Inflammatory macrophage treated with lipopolysaccharide for 4 hours (primary cell): ENCODE data around the gene GSTM1.
A peak's percentile ranks its signal among the peaks of the same experiment; 100 is the strongest.
"Not testable (repeated sequence)": the region's sequence is repeated elsewhere in the genome, so short reads cannot be mapped to it uniquely, and the experiment has no call there.

Experiments
- DNase-seq: peaks from one replicate; pipeline ENCODE4 v3.0.0-alpha.2; 2020

GSTM1 gene

DNA sequence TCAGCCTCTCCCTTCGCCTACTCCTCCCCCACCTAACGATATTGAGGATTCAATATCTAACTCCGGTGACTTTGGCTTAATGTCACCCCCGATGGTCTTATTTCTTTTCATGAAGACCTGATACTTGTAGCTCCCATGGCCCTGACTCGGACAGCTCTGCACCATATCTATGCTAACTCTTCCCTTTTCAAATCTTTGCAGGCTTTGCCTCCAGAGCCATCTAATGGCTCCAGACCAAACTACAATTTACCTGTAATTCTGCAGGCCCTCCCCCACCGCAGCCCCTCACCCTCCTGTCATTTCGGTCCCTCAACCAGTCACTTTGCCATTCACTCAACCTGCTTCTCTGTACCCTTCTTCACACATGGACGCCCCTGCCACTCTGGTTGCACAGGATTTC lies 16.6 kb downstream of the GSTM1 start:
- DNase-seq = no peak

DNA sequence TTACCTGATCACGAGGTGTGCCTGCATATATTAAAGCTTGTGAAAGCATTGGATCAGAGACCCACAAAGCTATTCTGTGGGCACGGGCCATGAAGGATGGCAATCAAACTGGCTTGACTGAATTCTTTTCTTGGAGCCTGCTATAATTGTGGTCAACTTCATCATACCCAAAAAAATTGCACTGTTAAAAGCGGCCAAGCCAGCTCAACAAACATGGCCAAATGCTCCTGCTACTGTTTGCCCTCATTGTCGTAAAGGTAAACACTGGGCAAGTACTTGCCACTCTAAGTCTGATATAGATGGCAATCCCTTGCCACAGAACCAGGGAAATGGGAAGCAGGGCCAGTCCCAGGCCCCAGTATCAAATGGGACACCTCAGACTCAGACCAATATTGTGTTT lies 17.8 kb downstream of the GSTM1 start:
- DNase-seq = no peak

DNA sequence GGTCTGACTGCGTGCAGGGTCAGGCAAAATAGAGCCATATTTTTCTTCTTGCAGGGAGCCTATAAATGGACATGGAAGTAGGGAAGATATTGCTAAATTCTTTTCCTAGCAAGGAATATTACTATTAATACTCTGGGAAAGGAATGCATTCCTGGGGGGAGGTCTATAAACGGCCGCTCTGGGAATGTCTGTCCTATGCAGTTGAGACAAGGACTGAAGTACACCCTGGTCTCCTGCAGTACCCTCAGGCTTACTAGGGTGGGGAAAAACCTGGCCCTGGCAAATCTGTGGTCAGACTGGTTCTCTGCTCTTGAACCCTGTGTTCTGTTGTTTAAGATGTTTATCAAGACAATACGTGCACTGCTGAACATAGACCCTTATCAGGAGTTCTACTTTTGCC lies 21.3 kb downstream of the GSTM1 start:
- not testable (repeated sequence) for DNase-seq

DNA sequence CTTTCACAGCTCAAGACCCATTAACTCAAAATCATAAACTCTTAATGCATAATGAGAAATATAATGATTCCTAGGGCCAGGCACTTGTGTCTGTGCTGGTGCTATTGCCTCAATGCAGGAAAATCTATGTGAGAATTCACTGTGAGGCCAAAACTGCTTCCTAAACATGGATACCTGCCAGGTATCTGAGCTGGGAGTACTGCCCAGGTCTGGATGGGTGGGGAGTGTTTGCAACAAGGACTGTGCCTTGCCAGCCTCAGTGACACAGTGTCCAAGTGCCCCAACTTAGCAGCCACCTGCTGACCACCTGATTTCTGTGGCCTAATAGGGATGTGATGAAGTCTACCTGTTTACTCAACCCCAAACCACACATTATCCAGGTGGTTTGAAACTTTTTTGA lies 22.2 kb downstream of the GSTM1 start:
- DNase-seq = not testable (repeated sequence)

DNA sequence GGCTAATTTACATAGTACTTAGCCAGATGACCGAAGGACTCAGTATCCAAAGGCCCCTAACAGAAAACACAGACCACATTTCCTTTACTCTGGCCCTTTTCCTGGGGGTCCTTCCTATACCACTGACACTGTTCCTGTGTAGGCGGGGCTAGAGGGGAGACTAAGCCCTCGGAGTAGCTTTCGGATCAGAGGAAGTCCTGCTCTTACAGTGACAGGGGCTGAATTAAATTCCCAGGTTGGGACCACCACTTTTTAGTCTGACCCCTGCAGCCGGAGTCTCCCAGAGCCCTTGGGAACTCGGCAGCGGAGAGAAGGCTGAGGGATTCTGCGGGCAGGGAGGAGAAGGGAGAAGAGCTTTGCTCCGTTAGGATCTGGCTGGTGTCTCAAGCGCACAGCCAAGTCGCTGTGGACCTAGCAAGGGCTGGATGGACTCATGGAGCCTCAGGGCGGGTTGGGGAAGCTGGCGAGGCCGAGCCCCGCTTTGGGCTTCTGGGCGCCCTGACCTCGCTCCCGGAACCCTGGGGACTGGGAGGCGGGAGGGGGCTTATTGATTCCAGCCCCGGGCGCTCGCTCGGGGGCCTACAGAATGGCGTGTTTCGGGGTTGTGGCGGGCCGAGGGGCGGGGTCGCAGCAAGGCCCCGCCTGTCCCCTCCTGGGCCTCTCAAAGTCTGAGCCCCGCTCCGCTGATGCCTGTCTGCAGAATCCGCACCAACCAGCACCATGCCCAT lies 24.1 kb downstream of the GSTM1 start, which contains the start of gene GSTM5:
TSS of gene GSTM5 (plus strand) at position 659 of the 728 bp plus-strand sequence. CDS start at position 721, 62 bp downstream.
- not testable (repeated sequence) for DNase-seq

DNA sequence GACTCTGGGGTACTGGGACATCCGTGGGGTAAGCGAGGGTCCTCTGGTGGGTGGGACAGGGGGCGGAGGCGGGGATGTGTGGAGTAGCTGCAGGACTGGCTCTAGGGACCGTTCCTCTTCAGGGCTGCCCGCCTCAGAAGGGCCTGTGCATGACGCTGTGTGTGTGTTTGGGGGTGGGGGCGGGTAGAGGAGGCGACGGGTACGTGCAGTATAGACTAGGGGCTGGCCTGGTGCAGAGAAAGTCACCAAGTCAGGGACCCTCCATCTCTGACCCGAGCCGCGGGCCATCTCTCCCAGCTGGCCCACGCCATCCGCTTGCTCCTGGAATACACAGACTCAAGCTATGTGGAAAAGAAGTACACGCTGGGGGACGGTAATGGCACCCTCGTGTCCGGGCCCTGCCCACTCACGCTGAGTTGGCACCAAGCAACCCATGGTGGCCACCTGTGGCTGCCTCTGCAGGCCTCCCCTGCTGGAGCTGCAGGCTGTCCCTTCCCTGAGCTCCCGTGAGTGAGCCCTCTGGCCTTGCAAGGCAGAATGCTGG lies 24.8 kb downstream of the GSTM1 start:
- no peak for DNase-seq

DNA sequence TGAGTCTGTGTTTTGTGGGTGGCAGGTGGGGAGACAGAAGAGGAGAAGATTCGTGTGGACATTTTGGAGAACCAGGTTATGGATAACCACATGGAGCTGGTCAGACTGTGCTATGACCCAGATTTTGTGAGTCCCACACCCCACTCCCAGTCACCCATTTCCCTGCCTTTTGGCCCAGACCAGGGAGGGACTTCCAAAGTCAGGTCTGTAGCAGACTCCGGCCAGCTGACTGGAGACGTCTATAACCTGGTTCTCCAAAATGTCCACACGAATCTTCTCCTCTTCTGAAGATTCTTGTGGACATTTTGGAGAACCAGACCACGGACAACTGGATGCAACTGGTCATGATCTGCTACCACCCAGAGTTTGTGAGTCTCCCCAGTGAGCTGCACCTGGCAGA lies 26.0 kb downstream of the GSTM1 start:
- DNase-seq = no peak

DNA sequence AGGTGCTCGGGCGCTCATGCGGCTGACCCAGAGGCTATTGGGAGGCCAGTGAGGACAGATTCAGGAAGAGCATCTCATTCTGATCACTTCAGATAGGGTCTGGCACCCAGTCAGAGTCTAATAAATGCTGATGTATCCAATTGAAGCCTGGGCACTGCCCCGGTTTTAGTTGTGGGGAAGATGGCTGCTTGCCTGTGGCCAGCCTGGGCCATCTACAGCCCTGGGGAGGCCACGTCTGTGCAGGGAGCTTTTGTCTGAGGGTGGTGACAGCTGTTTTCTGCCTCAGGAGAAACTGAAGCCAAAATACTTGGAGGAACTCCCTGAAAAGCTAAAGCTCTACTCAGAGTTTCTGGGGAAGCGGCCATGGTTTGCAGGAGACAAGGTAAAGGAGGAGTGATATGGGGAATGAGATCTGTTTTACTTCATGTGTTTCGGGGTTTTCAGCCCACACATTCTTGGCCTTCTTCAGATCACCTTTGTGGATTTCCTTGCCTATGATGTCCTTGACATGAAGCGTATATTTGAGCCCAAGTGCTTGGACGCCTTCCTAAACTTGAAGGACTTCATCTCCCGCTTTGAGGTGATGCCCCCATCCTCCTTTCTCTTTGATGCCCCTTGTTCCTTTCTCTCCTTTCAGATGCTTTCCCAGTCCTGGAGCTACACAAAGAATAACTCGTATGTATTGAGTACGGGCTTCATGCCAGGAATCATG lies 27.2 kb downstream of the GSTM1 start:
- DNase-seq = no peak

DNA sequence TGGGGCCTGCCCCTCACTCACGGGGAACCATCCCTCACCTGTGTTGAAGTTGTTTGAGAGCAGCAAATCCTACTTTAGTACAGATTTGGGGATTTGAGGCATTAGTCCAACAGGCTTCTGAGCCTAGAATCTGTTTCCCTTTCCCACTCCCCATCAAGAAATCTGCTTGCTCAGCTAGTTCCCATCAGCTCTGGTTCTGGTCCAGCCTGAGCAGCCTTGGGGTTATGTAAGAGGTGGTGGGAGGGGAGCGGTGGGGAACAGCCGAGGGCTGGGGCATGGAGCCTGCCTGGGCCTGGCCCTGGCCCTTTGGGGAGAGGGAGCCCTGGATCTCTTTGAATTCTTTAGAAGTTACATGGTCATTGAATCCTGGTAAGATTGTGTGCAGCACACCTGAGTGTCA lies 28.5 kb downstream of the GSTM1 start:
- no peak for DNase-seq

DNA sequence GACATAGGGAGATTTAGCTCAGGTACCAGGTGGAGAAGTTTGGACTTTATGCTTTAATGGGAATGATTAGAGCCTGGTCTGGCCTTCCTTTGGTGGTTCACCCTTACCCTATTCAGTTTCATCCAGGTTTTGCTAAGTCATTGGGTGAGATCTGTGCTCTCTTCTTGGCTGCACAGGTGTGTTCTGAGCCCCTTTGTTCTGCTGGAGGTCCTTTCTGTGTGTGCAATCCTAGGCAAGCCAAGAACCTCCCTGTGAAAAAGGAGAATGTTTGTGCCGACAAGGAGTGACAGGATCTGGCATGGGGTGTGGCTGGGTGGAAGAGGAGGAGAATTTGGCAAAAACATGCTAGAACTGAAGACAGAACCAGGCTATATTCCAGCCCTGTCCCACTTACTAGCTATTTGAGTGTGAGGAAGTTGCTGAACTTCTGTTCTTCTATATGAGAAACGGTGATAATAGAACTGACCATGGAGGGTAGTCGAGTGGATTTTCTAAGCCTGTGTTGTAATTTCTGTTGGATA lies 29.0 kb downstream of the GSTM1 start:
- DNase-seq = no peak

DNA sequence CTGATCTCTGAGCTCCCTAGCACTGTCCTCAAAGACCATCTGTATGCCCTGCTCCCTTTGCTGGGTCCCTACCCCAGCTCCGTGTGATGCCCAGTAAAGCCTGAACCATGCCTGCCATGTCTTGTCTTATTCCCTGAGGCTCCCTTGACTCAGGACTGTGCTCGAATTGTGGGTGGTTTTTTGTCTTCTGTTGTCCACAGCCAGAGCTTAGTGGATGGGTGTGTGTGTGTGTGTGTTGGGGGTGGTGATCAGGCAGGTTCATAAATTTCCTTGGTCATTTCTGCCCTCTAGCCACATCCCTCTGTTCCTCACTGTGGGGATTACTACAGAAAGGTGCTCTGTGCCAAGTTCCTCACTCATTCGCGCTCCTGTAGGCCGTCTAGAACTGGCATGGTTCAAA lies 30.1 kb downstream of the GSTM1 start:
- no peak for DNase-seq

DNA sequence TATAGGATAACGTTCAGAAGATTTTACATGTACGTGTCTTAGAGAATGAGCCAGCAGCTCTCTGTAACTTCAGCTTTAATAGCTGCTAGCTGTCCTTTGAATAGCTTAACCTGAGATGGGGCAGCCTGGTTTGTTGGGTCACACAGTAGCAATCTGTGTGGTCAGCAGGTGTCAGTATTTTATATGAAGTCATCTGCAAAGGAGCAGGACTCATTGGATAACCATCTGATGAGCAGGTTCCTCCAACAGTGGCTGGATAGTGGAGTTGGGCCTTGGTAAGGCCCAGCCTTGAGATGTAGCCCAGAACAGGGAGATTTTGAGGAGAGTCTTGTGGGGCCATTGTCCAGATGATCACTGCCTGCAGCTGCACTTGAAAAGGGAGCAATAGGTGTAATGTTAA lies 30.9 kb downstream of the GSTM1 start:
- no peak for DNase-seq

DNA sequence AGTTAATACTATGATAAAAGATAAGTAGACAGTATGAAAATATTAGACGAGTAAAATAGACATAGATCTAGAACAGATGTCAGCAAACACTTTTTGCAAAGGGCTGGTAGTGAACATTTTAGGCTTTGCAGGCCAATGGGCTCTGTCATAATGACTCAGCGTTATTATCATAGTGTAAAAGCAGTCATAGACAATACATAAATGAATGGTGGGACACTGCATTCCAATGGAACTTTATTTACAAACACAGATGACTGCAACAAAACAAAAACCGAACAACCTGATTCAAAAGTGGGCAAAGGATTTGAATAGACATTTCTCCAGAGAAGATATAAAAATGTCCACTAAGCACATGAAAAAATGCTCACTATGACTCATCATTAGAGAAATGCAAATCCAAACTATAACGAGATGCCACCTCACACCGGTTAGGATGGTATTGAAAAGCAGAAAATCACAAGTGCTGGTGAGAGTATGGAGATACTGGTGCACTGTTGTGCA lies 31.8 kb downstream of the GSTM1 start:
- peak; percentile 8 for DNase-seq

DNA sequence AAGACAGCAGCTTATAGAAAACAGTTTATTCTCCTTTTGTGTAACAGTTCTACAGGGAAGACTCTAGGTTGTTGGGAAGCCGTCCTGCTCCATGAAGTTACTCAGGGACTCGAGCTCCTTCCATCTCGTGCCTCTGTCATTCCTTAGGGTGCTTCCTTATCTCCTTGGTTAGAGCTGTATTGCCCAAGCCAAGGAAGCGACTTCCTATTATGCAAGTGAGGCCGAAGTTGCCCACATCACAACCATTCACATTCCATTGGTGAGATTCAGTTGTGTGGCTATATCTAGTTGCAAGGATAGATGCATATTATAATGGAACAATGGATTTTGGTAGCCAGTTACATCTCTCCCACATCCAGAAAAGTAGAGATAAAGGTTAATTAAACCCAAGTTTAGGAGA lies 33.4 kb downstream of the GSTM1 start:
- DNase-seq = peak; percentile 20

DNA sequence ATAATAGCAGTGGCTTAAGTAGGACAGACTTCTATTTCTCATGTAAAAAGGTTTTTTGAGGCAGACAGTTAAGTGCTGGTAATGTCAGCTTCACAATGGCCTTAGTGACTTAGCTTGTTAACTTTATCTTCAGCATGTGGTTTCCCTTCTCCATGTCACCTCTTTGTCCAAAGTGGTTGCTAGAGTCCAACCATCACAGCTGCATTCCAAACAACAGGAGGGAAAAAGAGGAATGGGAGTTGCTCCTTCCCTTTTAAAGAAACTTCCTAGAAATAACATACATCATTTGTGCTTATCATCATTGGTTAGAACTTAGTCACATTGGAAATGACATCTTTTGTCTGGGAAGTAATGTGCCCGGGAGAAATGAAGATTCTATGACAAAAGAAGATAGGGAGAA lies 34.4 kb downstream of the GSTM1 start:
- no peak for DNase-seq

DNA sequence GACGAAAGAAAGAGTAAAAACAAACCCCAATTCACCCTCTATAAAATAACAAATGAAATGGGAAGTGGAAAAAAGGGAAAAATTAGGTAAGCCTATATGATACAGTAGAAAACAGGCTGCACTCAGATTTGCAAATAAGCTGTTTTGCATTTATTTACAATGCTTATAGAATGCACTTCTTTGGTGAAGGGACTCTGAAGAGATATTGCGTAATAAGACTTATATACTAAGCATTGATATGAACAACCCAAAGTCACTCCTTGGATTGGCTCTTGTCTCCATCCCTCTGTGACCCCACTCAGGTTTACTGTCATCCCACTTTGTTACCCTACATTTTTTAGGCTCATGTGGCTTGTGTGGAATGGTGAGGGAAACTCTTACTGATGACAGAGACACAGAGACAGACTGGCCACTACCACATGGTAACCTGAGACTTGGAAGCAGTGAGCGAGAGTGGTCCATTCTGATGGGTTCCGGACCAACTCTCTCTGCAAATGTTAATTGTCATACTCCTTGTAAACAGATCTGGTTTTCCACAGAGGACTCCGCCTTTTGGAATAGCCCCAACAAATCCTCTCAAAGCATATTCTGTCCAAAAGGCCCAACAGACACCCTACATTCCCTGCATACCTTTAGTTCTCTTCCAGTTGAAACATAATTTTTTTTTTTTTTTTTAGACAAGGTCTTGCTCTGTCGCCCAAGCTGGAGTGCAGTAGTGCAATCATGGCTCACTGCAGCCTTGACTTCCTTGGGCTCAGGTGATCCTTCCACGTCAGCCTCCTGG lies 35.5 kb downstream of the GSTM1 start:
- no peak for DNase-seq

DNA sequence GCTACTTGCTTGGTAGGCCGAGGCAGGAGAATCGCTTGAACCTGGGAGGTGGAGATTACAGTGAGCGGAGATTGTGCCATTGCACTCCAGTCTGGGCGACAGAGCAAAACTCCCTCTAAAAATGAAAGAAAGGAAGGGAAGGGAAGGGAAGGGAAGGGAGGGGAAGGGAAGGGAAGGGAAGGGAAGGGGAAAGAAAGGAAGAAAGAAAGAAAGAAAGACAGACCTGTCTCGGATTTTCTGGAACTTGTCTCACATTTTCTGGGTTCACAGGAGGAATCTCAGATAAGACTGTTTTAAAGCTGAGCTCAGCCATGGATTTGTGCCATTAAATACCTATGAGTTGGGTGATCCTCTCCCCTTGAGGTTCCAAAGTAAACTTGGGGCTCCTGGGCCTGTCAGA lies 37.3 kb downstream of the GSTM1 start:
- DNase-seq = no peak

DNA sequence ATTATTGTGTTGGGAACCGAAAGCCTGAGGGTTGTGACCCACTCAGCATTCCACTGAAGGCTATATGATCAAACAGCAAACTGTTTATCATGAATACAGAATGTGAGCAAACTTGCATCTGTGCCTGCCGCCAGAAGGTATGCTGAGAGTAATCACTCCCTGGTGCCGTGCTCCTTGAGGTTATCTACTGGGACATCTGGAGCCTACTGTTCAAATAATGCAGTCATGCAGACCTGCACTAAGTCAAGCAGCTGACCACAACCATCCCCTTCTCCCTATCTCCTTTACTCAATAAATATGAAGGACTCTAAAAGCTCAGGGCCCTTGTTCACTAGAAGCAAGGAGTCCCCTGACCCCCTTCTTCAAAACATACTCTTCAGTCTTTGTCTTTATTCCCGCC lies 37.9 kb downstream of the GSTM1 start:
- no peak for DNase-seq

DNA sequence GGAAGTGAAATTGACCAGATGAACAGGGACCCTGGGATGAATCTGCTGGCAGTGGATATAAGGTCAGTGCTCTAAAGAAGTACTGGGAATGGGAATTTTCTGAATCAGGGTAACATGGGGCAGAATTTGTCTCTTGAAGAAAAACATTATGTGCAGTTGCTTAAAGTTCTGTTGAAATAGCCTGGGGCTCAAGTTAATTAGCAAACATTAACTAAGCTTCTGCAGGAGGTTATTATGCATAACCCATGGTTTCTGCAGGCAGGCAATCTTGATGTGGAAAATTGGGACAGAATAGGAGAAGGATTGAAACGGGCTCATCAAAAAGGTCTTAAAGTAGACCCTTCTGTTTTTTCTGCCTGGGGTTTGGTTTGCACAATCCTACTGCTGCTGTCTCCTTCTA lies 38.4 kb downstream of the GSTM1 start:
- DNase-seq = no peak

DNA sequence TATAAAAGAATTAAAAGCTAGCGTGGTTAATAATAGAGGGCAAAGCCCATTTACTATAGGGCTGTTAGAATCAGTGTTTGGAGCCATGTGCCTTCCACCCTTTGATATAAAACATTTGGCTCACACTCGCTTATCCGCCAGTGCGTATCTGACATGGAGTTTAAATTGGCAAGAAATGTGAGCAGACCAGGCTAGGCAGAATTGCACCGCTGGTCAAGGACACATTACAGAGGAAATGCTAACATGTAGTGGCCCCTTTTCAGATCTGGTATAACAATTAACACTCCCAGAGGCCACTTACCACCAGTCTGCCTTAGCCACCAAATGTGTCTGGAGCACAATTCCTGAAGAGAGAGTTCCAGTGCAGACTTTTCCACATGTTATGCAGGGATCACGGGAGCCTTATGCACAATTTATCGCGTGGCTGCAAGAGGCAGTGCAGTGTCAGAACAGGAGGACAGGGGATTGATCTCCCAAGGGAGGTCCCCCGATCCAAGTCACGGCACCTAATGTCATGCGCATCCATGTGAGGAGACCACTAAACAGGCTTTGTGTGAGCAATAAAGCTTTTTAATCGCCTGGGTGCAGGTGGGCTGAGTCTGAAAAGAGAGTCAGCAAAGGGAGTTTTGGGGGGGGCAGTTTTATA lies 39.2 kb downstream of the GSTM1 start:
- DNase-seq = no peak

DNA sequence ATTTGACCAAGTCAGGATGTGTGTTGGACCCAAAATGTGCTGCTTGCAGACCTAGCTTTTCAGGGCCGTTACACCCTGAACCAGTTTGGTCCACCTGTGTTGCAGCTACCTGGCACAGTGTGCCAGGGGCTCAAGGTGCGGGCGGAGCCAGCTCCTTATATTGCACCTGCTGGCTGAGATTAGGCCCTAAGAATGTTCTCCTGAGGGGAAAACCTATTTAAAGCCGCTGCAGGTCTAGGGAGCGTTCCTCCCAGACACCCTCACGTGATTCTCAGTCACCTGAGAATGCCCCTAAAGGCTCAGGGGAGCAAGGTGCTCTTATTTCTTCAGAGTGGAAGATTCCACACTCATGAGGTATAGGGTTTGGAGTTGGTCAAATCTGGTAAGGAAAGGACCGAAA lies 41.3 kb downstream of the GSTM1 start:
- no peak for DNase-seq

DNA sequence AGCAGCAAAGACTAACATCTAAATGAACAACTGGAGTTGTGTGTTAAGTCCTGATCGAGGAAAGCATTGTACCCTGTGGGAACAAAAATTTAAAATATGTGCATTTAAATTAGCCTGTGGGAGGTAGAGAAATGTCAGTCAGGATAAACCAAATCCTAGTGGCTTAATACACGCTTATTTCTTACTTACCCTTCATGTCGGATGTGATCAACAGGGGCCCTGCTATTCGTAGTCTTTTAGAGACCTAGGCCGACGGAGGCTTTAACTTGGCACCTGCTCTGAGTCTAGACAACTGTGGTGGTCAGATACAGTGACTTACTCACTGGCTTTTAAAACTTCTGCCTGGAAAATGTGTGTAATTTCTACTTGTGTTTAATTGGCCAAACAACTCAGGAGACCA lies 43.0 kb downstream of the GSTM1 start:
- DNase-seq = no peak
